Stimulated activated naive CD4-positive, alpha-beta T cell (primary cell): ENCODE measurements around the gene IFFO2.

Experiments used
- DNase-seq, 6 experiments: peaks; one replicate each; lab custom pipeline; 2025; lab: John Stamatoyannopoulos, UW

IFFO2 gene

DNA sequence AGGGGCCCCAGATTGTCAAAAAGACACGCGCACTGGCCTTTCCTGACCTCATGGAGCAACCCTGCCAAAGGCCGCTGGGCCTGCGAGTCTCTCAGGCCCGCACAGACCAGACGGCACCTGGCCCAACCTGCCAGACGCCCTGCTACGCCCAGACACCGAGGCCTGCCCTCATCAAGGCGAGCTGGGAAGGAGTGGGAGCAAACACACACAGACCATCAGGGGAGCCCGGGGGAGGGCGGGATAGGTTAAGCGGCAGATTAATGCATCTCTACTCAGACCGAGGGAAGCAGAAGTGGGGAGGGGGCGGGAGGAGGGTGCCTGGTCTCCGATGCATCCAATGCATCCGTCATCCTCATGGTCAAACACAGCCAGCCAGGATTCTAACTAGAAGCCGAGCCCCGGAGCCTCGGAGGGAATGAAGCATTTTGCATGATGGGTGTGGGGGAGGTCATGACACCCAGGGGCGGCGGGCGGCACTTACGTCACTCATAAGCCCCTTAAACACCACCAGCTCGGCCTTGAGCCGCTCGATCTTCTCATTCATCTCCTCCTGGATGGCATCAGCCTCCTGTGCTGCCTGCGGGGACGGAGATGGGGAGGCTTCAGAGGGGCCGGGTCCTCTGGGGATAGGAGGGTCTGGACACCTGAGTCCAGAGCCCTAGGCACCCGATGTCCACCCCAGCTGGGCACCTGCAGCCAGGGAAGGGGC lies 37.1 kb downstream of the IFFO2 start:
- no peak for DNase-seq

DNA sequence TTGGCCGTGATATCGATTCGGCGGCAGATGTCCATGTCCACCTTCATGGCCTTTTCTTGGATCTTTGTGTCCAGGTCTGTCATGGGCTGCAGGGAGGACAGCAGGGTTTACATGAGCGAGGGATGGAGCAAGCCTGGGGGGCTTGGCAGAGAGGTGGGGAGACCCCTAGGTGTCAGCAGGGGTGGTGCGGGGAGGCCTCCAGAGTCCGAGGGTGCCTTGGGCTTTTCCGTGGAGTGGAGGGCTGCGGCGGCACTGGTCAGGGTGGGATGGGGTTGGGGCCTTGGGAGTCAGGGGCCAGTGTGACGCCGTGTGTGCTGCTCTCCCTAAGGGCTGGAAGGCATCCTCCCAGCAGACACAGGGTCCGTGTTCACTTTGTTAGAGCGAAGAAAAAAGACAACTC lies 38.1 kb downstream of the IFFO2 start:
- no peak for DNase-seq

DNA sequence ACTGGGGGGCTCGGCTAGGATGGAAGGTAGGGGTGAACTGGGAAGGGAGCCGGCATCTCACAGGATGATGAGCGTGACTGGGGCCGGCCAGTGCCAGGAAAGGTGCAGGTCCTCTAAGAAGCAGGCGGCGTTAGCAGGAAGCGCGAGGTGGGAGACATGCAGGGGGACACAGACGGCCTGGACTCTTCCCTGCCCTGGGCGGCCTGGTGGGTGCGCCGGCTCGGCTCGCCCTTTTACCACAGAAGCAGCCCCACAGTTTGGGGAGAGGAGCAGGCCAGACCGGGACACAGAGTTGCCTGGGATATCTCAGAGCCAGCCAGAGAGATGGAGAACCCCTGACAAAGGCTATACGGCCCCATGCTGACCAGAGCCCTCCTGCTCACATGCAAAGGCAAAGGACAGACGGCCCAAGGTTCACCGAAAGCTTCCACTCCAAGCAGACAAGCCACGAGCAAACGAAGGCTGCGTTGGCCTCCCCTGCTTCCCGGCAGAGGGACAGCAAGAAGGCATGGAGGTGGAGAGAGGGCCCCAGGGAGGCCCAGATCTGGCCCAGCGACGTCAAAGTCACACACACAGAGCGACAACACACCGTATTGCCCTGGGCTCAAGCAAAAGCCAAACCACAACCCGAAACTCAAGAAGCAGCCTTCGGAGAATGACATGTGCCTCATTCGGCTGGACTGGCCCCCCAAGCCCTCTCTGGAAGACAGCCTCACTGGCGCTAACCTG lies 39.2 kb downstream of the IFFO2 start:
- no peak for DNase-seq

DNA sequence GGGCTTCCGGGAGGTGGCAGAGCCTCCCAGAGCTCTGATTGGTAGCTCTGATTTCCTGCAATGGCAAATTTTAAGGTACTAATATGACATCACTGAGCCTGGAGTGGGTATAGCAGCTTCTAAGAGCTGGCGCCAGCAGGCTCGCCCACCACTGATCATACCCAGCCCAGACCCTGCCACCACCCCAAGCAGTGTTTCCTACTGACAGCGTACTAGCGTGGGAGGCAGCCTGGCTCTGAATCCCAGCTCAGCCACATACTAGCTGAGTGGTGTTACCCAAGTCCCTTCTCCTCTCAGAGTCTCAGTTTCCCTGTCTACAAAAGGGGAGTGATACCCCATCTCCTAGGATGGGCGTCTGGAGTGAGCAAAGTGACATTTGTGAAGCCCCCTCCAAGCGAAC lies 41.1 kb downstream of the IFFO2 start:
- DNase-seq, result no peak

DNA sequence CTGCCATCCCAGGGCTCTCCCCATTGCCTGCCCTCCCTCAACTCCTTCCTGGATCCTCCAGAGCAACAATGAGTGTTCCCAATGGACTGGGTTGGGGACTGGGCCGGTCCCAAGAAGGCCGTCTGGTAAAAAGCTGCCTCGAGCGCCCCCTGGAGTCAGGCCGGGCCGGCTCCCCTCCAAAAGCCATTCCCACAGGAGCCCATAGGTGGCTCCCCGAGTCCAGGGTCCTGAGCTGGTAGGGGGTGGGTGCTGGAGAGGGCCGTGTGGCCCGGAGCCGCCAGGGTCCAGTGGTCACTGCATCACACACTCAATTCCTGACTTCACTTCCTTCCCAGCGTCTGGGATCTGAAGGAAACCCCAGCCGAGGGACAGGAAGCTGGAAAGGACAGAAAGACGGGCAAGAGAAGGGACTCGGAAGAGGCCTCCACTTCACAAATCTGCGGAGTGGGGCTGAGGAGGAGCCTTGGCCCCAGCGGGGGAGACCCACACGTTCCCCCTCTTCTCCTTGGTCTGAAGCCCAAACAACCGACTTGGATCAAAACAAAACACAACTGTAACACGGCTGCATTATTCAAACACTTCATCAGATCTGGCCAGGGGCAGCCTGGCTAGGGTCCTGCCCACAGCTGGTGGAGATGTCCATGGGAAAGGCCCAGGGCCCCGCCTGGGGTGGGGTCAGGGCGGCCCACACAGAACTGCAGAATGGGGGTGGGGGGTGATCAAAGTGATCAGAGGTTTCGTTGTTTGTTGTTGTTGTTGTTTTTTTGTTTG lies 43.2 kb downstream of the IFFO2 start:
- peak; percentile 29 to 65 (median 58) for DNase-seq

DNA sequence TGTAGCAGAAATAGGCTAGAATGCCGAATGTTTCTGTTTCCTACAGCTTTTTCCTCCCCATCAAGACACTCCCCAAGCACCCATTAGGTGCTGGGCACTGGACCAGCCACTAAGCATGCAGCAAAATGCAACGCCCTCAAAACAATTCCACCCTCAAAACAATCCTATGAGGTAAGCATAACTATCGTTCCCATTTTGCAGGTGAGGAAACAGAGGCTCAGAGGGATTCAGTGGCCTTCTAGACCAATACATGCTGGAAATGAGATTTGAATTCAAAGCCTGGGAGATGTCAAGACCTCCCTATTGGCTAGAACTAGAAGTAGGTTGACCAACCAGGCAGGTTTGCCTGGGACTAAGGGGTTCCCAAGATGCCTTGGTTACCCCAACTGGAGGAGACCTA lies 43.9 kb downstream of the IFFO2 start:
- no peak for DNase-seq

DNA sequence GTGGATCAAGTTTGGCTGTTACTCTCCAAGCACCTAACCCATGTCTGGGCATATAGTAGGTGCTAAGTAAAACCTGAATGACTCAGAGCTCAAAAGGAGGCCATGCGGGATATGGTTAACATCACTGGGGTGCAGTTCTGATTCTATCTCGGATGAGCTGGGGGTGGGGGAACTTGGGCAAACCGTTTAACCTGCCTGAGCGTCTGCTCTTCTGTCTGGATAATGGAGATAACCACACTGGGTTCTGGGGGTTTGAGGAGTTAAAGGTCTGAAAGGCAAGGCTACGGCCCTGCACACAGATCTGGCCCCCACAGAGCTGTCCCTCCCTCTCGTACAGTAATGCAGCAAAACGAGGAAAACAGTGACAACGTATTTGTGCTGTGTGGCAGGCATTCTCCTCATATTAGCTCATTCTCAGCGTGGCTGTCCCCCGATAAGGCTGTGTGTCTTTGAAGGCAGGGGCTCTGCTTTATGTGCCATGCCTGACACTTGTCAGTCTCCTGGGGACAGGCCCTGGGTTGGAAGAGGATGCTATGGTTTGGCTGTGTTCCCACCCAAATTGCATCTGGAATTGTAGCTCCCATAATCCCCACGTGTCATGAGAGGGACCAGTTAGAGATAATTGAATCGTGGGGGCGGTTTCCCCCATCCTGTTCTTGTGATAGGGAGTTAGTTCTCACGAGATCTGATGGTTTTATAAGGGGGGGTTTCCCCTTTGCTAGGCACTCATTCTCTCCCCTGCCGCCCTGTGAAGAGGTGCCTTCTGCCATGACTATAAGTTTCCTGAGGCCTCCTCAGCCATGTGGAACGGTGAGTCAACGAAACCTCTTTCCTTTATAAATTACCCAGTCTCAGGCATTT lies 47.3 kb downstream of the IFFO2 start:
- DNase-seq, result no peak

DNA sequence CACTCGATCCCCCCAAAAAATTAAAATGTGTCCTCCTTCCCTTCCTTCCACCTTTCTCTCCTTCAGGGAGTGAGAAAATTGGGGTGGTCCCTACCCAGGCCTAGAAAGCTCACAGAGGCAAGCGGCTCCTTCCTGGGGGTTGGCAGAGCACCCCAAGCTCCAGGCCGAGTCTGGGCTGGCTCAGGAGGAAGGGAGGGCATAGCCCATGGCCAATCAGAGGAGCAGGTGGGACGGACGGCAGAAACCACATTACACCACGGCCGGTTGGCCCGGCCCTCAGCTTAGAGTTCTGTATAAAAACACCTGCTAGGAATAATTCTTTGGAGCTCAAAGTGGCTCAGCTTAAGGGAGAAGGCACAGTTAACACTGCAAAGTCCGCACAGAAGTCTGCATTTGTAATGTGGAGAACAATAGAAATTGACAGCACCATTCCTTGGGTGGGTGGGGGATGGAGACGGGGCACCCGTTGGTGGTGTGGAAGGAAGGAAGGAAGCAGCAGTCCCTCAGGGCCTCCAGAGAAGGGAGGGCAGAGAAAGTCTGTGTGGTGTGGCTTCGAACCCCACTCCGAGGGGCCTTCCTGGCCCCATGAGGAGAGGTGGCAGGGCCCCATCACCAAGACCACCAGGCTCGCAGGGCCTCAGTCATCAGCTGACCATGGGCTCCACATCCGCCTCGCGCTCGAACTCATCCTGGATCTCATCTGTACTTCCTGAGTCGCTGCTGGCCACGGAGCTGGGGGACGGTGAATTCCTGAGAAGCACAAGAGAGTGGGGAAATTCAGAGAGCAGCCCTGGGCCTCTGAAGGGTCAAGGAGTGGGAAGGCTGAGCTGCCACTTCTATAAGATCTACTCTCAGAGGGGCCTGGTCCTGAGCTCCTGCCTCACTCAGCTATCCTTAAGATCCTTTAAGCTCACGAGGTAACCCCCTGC lies 48.3 kb downstream of the IFFO2 start:
- no peak for DNase-seq

DNA sequence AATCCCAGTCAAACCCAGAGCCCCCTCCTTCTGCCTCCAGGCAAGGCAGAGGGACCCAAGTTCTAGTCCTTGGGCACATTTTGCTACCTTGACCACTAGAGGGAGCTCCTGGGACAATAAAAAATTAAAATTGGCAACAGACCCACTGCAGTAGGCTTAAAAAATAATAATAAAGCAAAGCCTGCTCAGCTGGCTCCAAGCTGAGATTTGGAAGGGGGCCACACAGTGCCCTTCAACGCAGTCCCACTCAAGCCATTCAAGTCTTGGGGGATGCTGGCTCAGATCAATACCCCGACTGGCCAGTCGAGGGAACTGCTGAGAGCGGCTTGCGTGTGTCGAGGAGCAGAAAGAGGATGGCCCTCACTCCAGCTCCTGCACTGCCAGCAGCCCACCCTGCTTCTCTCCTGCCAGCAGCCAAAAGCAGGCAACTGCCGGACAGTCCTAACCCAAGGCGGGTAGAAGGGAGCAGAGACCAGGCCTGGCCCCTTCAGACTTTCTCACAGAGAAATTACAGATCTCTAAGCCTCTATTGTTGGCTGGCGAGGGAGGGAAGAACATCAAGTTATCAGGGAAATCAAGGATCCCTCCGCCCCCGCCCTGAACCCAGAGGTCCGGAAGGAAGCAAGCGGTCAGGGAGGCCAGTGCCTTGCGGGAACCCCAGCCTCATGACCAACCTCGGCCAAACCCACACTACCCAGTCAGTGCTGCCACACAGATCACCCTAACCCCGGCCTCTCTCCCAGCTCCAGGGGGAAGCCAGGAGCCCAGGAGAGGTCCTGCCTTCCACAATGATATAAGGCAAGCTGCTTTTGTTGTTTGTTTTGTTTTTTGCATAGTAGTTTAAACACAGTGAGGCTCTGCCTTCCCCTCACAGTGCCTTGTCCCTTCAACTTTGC lies 49.2 kb downstream of the IFFO2 start:
- DNase-seq, result peak; percentile 32 to 84 (median 48)

DNA sequence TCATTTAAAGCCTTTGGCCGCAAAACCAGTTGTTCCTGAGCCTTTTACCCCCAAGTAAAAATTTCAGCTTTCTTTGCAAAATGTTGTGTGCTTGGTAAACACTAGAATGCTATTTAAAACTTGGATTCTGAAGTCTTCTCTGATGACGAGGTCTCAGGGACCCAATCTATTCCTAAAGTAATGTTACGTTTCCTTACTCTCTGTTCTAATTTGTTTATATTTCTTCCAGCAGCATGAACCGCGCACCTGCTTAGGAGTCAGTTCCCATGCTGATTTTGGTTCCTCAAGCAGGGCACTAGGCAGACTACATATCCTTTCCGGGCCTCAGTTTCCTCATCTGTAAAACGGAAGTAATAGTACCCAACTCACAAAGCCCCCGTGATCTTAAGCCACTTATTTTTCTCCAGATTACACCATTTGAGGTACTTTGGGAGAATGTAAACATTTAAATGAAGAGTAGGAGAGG lies 53.2 kb downstream of the IFFO2 start:
- no peak for DNase-seq

DNA sequence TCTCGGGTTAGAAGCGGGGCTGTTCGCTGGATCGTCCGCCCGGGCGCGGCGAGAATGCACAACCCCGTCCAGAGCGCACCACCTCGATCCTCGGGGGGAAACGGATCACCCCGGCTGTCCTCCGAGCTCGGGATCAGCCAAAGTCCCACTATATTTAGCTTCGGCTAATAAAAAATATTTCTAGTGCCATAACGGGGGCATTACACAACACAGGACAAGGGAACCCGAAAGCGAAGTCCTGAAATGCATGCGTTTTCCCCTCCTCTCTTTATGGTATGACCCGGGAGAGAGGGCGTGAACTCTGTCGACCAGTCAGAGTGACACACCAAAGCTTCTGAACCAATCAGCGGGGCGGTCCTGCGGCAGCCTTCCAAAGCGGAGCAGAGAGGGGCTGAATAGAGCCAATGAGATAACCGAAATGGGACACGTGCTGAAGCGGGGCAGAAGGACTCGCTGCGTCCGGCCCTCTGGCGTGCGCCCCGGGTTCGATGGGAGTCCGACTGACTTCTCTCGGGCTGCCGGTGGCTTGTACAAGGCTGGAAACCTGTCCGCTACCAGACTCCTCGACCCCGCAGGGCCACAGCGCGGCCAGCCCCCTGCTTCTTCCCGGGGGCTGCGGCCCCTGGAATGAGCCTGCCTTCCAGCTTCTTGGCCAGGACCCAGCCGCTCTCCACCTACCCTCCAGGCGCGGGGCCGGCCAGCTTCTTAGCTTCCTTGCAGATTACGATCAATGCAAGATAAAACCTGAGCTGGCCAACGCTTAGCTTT lies 53.8 kb downstream of the IFFO2 start, which contains the start of gene ALDH4A1:
Gene ALDH4A1, minus strand, starts transcription at position 33 of the 768 bp plus-strand sequence. Its CDS starts 32 bp downstream, at position 1.
- DNase-seq, result peak; percentile 85 to 98 (median 92)

DNA sequence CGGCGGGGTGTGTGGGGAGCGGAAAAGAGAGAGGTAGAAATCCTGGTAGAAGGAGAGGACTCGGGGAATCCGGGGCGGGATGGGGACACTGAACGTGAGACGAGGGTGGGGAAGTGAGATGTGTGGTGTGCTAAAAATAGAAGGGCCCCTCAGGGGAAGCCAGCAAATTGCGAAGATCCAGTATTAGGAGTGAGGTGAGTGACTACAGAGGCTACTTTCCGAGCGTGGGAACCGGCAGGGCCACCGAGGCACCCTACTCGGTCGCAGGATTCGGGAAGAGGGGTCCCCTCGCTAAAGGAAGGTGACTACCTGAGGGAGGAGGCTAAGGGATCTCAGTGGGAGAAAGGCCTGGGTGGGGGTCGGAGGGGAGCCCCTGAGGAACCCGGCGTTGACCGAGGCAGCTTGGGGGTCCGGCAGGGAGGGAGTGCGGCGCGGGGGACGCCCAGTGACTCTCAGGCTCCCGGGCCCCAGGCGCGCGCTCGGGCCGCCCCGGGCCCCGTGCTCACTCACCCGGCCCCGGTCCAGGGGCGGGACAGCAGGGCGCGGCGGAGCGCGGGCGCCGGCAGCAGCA lies 54.4 kb downstream of the IFFO2 start:
- DNase-seq, result peak in 1 of 6 experiments; percentile 35

DNA sequence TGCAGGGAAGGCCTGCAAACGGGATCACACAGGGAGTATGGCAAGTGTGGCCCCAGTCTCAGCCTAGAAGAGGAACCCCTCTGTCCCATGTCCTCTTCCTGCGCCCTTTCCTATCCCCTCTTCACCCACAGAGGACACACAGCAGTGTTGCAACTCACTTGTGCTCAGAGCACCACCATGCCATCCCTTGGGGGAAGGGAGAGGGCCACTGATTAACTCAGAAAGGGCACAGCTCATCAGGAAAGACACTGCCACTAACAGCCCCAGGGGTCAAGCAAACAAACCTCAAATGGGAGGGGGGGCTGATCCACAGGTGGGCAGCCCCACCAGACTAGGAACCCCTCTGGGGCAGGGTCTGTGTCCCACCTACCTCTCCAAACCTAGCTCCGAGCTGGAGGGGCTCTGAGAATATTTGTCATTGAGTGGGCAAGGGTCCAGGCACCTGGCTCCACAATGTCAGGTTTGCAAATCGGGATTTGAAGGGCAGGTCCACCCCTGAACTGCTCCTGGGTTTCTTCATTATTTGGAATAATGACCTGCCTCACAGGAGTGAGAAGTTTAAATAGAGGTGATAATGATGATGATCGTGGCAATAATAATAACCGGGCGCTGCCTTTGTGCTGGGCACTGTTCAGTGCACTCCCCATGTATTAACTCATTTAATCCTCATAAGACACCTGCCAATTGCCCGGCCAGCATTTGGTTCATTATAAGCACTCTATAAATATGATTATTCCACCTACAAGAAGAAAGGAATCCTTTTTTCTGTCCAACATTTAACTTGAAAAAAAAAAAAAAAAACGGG lies 55.1 kb downstream of the IFFO2 start:
- DNase-seq, result no peak

DNA sequence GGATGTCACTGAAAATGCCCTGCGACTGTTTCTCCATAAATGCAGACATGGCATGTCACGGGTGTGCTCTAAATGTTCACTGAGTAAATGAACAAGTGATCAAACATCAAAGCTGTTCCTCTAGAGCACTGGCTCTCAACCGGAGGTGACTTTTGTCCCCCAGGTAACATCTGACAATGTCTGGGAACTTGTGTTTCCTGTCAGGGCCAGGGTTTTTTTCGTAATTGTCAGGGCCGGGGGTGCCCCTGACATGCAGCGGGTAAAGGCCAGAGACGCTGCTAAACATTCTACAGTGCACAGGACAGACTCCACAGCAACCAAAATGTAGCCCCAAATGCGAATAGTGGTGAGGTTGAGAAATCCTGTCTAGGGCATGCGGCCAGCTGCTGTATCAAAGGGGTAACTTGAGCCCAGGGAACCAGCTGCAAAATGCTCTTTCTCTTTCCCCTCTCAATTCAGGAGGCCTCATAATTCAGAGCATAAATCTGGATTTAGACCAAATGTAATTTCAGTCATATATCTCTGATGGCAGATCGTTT lies 56.1 kb downstream of the IFFO2 start:
- DNase-seq, result peak in 1 of 6 experiments; percentile 5

DNA sequence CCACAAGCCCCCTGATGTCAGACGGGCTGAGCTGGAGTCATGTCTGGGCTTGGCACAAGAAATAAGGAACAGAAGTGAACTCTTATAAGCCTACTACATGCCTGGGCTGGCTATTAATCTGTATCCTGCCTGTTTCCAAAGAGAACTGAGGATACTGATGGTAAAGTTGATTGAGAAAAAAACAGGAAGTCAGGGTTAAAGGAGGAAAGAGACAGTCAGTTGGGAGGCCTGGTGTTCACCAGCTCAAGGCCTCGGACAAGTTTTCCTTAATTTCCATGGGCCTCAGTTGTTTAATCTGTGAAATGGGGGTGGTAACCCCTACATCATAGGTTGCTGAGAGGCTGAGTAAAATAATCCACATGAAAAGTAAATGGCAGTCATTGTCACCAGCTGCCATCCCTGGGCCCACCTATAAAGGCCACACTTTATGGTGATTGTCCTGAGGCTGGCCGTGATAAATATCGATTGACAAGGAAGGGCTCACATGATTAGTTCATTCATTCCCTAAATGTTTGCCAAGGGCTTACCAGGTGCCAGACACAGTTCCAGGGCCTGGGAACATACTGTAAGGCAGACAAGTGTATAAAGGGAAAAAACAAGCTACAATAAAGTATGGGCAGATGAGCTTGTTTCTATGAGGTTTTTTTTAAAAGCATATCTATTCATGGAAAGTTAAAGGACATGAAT lies 57.0 kb downstream of the IFFO2 start:
- no peak for DNase-seq

DNA sequence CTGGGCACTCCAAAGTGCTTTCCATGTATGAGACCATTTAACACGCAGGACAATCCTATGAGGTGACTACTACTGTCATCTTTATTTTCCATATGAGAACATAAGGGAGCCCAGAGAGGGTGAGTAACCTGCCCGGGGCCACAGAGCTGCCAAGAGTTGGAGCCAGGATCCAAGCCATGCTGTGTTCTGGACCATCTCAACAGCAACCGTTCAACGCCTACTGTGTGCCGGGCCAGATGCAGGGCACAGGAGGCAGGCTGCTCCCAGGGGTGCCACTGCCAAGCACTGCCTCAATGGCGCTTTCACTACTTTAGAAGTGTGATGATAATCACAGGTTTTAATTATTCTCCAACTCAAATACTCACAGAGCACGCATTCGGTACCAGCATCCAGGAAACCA lies 57.9 kb downstream of the IFFO2 start:
- no peak for DNase-seq

DNA sequence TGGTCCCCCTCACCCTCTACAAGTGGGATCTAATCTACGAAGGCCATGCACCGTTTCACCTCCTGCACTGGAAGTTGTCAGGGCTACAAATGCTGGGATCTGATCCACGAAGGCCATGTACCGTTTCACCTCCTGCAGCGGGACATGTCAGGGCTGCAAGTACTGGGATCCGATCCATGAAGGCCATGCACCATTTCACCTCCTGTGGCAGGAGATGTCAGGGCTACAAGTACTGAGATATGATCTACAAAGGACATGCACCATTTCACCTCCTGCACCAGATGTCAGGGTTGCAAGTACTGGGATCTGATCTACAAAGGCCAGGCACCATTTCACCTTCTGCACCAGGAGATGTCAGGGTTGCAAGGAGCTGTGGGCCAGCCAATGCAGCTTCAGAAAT lies 61.2 kb downstream of the IFFO2 start:
- no peak for DNase-seq
